ENCODE data around the gene BBX.

The BBX gene

DNA sequence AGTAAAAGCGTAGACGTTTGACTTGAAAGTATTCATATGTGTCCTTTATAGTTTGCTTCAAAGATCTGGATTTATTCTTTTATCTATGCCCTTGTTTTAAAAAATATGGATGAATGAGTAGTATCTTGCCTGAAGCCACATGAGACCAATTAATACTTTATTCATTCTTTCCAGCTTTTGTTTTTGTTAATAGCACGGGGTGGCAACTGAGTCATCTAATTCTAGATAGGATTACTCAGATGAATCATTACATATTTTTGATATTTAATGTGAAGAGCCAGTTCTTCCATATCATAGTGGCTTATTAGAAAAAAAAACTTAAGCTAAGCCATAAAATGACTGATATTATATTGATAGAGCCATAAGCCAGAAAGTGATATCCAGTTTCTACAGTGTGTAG lies 121.9 kb downstream of the BBX start:
- H3K4me1 ChIP-seq (ENCODE audit: control insufficient read depth, insufficient read depth, low read length) = peaks cover 4% of the 10 kb centered on the region
- no peaks in the 10 kb centered on the region for H3K27me3 ChIP-seq (ENCODE audit: control insufficient read depth, insufficient read depth, low read length)
- no peak overlapping the region for H3K27ac ChIP-seq (ENCODE audit: low read length)
- no peaks in the 10 kb centered on the region for H3K36me3 ChIP-seq (ENCODE audit: control insufficient read depth, insufficient read depth, low read length)
- WGBS (ENCODE audit: insufficient coverage, insufficient read length) = no CpG with 5 or more reads among the region's 3 CpGs
- H3K9me3 ChIP-seq (ENCODE audit: control insufficient read depth, insufficient read depth, low read length) = no peaks in the 10 kb centered on the region
- no peak for DNase-seq (ENCODE audit: low read depth, low spot score)
- no peak overlapping the region for H3K4me3 ChIP-seq (ENCODE audit: low read length)

DNA sequence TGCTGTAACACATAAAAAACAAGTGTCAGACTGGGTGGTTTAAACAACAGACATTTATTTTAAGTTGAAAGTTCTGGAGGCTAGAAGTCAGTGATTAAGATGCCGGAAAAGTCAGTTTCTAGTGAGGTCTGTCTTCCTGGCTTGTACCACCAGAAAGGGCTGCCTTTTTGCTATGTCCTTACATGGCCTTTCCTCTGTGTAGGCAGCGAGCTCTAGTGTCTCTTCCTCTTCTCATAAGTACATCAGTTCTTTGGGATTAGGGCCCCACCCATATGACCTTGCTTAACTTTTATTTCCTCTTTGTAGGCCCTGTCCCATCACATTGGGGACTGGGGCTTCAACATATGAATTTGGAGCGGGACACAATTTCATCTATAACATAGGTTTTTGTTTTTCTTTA lies 128.0 kb downstream of the BBX start:
- Histone ChIP-seq H3K27me3 (ENCODE audit: control insufficient read depth, insufficient read depth, low read length) (no peaks in the 10 kb centered on the region), H3K4me1 (ENCODE audit: control insufficient read depth, insufficient read depth, low read length) (no peaks in the 10 kb centered on the region), H3K36me3 (ENCODE audit: control insufficient read depth, insufficient read depth, low read length) (no peaks in the 10 kb centered on the region), H3K27ac (ENCODE audit: low read length) (no peak overlapping the region), H3K4me3 (ENCODE audit: low read length) (no peak overlapping the region), H3K9me3 (ENCODE audit: control insufficient read depth, insufficient read depth, low read length) (no peaks in the 10 kb centered on the region)
- DNase-seq (ENCODE audit: low read depth, low spot score) = no peak
- no CpG with 5 or more reads among the region's 3 CpGs for WGBS (ENCODE audit: insufficient coverage, insufficient read length)

DNA sequence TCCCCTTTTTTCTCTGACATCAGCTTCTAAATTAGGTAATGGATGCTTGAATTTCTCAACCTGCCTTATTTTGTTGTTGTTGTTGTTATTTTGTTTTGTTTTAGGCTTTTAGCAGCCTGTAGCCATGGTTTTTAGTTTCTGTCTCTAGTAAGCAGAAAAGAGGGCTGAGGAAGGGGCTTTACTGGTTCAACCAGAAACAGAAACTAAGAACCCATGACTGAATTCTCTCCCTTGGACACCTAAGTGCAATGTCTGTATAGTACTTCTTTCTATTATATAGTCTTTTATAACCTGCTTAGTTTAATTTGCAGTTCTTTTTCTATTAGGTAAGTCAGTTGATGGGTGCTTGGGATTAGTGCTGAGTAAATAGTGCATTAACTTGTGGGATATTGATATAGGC lies 129.0 kb downstream of the BBX start:
- Histone ChIP-seq H3K27me3 (ENCODE audit: control insufficient read depth, insufficient read depth, low read length) (no peaks in the 10 kb centered on the region), H3K36me3 (ENCODE audit: control insufficient read depth, insufficient read depth, low read length) (no peaks in the 10 kb centered on the region), H3K9me3 (ENCODE audit: control insufficient read depth, insufficient read depth, low read length) (no peaks in the 10 kb centered on the region), H3K4me3 (ENCODE audit: low read length) (no peak overlapping the region), H3K27ac (ENCODE audit: low read length) (no peak overlapping the region), H3K4me1 (ENCODE audit: control insufficient read depth, insufficient read depth, low read length) (no peaks in the 10 kb centered on the region)
- no peak for DNase-seq (ENCODE audit: low read depth, low spot score)

DNA sequence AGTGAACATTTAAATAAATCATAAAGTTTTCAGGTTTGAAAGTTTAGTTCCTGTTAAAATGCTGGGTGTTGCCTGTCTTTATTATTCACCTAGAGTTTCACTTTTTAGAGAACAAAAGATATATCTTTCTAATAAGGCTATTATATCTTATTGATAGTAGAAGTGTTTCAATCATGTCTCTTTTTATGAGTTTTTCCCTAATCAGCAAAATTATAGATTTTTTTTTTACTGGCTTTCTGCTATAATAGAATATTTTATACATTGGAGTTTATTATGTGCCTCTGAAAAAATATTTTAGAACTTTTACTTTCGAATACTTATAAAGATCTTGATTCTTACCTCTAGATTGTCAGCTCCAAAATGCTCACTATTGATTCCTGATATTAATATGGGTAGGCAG lies 131.5 kb downstream of the BBX start:
- Histone ChIP-seq H3K36me3 (ENCODE audit: control insufficient read depth, insufficient read depth, low read length) (no peaks in the 10 kb centered on the region), H3K9me3 (ENCODE audit: control insufficient read depth, insufficient read depth, low read length) (no peaks in the 10 kb centered on the region), H3K27me3 (ENCODE audit: control insufficient read depth, insufficient read depth, low read length) (no peaks in the 10 kb centered on the region), H3K4me1 (ENCODE audit: control insufficient read depth, insufficient read depth, low read length) (no peaks in the 10 kb centered on the region), H3K27ac (ENCODE audit: low read length) (no peak overlapping the region), H3K4me3 (ENCODE audit: low read length) (no peak overlapping the region)
- DNase-seq (ENCODE audit: low read depth, low spot score) = no peak
- no CpG with 5 or more reads among the region's 1 CpG for WGBS (ENCODE audit: insufficient coverage, insufficient read length)

DNA sequence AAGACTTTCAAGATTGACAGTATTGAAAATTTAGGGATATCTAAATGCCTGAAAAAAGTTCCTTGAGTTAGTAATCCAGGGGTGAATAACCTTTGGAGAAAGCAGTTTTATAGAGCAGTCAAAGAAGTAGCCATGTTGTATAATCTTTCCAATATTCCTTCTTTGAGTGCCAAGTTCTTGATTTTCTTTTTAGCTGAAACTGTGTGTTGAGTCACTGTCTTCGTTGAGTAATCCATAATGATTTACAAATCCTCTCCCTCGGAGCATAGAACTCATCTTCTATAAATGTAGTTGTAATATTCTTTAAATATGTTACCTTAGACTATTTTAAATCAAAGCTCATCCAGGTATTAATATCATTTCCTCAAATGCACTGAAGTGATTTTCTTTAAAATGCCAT lies 135.2 kb downstream of the BBX start:
- WGBS (ENCODE audit: insufficient coverage, insufficient read length) = no CpG with 5 or more reads among the region's 2 CpGs
- H3K36me3 ChIP-seq (ENCODE audit: control insufficient read depth, insufficient read depth, low read length) = no peaks in the 10 kb centered on the region
- no peaks in the 10 kb centered on the region for H3K9me3 ChIP-seq (ENCODE audit: control insufficient read depth, insufficient read depth, low read length)
- H3K4me3 ChIP-seq (ENCODE audit: low read length) = no peak overlapping the region
- no peaks in the 10 kb centered on the region for H3K27me3 ChIP-seq (ENCODE audit: control insufficient read depth, insufficient read depth, low read length)
- no peak for DNase-seq (ENCODE audit: low read depth, low spot score)
- H3K27ac ChIP-seq (ENCODE audit: low read length) = no peak overlapping the region
- H3K4me1 ChIP-seq (ENCODE audit: control insufficient read depth, insufficient read depth, low read length) = no peaks in the 10 kb centered on the region

DNA sequence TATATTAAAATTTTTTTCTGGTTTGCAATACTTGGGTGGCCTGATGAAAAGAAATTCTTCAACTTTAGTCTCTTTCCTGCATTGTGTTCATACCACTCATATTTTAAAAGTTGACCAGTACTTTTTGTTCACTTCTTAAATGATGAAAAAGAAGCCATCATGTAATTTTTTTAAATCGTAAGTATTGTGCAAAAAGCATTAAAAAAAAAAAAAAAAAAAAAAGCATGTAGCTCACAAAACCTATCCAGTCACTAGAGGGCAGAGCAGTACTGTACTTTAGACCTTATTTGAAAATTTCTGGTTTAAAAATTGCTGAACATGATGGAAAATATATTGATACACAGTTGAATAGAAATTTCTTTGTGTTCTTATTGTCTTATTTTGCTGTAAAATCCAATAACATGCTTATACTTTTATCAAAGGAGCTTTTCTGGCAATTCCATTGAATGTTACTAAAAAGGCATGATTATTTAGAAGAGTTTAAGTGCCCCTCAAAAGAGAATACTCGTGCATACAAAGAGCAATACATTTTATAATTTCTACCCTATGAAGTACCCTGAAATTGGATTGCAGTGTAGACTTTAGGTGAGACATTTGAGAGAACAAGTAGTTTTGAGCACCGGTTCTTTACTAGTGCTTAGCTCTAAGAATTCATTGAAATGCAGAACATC lies 137.7 kb downstream of the BBX start:
- Histone ChIP-seq H3K4me1 (ENCODE audit: control insufficient read depth, insufficient read depth, low read length) (no peaks in the 10 kb centered on the region), H3K27ac (ENCODE audit: low read length) (no peak overlapping the region)
- no peak for DNase-seq (ENCODE audit: low read depth, low spot score)

DNA sequence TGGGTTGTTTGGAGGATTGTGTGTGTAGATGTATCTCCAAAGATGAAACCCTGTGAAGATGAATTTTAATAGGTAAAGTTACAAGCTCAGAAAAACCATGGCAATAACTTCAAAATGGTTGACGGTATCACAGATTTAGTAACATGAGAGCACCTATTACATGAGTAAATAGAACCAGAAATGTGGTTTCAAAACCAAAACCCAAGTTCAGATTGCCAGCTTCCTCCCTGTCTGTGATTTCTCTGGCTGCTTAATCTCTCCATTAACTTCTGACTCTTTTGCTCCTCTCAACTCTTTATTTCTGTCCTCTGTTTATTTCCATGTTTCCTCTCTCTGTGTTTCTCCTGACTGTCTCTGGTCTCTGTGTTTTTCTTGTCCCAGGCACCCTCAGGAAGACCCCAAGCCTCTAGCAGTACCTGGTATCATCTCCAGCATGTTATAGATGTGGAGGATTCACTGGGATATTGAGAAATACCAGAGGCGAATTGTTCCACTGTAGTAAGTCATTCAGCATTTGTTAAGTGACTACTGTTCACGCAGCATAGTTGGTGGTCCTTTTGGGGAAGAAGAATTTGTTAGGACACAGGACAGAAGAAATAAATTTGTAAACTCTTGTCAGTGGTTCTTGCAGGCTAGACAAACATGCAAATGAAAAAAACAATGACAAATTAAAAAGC lies 138.8 kb downstream of the BBX start:
- no CpG with 5 or more reads among the region's 3 CpGs for WGBS (ENCODE audit: insufficient coverage, insufficient read length)
- no peaks in the 10 kb centered on the region for H3K4me1 ChIP-seq (ENCODE audit: control insufficient read depth, insufficient read depth, low read length)
- no peak for DNase-seq (ENCODE audit: low read depth, low spot score)
- H3K27me3 ChIP-seq (ENCODE audit: control insufficient read depth, insufficient read depth, low read length) = no peaks in the 10 kb centered on the region
- no peak overlapping the region for H3K27ac ChIP-seq (ENCODE audit: low read length)
- no peak overlapping the region for H3K4me3 ChIP-seq (ENCODE audit: low read length)
- H3K36me3 ChIP-seq (ENCODE audit: control insufficient read depth, insufficient read depth, low read length) = no peaks in the 10 kb centered on the region
- no peaks in the 10 kb centered on the region for H3K9me3 ChIP-seq (ENCODE audit: control insufficient read depth, insufficient read depth, low read length)

More for the DNA sequence above, 137.7 kb downstream of the BBX start:
- WGBS (ENCODE audit: insufficient coverage, insufficient read length) = no CpG with 5 or more reads among the region's 3 CpGs
- H3K36me3 ChIP-seq (ENCODE audit: control insufficient read depth, insufficient read depth, low read length) = no peaks in the 10 kb centered on the region
- no peaks in the 10 kb centered on the region for H3K9me3 ChIP-seq (ENCODE audit: control insufficient read depth, insufficient read depth, low read length)
- no peaks in the 10 kb centered on the region for H3K27me3 ChIP-seq (ENCODE audit: control insufficient read depth, insufficient read depth, low read length)
- no peak overlapping the region for H3K4me3 ChIP-seq (ENCODE audit: low read length)

DNA sequence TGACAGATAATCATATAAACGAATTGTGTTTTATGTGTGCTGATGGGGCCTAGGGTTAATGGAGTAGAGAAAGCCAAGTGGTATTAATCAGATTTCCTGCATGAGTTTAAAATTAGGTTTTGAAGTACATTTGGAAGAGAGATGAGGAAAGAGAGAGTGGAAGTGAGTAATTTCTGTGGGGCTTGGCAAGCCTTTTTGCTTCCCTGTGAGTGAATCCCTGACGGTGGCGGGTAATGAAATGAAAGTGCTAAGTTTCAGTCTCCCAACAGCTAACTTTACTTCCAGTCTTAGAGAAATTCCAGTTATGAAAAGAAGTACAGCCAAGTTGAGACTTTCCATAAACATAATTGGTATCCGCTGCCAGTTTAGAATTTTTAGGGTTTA lies 139.4 kb downstream of the BBX start:
- Histone ChIP-seq H3K36me3 (ENCODE audit: control insufficient read depth, insufficient read depth, low read length) (no peaks in the 10 kb centered on the region), H3K27ac (ENCODE audit: low read length) (no peak overlapping the region), H3K4me1 (ENCODE audit: control insufficient read depth, insufficient read depth, low read length) (no peaks in the 10 kb centered on the region), H3K4me3 (ENCODE audit: low read length) (no peak overlapping the region), H3K9me3 (ENCODE audit: control insufficient read depth, insufficient read depth, low read length) (no peaks in the 10 kb centered on the region), H3K27me3 (ENCODE audit: control insufficient read depth, insufficient read depth, low read length) (no peaks in the 10 kb centered on the region)
- WGBS (ENCODE audit: insufficient coverage, insufficient read length) = no CpG with 5 or more reads among the region's 4 CpGs
- no peak for DNase-seq (ENCODE audit: low read depth, low spot score)

DNA sequence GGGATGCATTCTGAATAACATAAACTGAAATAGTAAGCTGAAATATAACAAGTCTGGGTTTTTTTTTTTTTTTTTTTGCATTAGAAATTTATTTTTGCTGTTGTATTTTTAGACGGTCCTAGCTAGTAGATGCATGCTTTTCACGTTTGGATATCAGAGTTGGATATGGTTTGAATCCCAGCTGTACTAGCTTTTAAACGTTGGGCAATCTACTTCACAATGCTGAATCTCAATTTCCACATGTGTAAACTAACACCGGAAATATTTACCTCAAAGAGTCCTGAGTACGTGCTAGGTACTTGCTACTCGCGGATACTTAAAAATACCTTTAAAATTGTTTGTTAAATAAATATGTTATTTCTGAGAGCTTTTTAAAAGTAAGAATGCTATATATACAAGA lies 139.8 kb downstream of the BBX start:
- H3K27ac ChIP-seq (ENCODE audit: low read length) = no peak overlapping the region
- H3K9me3 ChIP-seq (ENCODE audit: control insufficient read depth, insufficient read depth, low read length) = no peaks in the 10 kb centered on the region
- no CpG with 5 or more reads among the region's 7 CpGs for WGBS (ENCODE audit: insufficient coverage, insufficient read length)
- no peak for DNase-seq (ENCODE audit: low read depth, low spot score)
- H3K4me3 ChIP-seq (ENCODE audit: low read length) = no peak overlapping the region
- H3K4me1 ChIP-seq (ENCODE audit: control insufficient read depth, insufficient read depth, low read length) = no peaks in the 10 kb centered on the region
- no peaks in the 10 kb centered on the region for H3K36me3 ChIP-seq (ENCODE audit: control insufficient read depth, insufficient read depth, low read length)
- no peaks in the 10 kb centered on the region for H3K27me3 ChIP-seq (ENCODE audit: control insufficient read depth, insufficient read depth, low read length)

DNA sequence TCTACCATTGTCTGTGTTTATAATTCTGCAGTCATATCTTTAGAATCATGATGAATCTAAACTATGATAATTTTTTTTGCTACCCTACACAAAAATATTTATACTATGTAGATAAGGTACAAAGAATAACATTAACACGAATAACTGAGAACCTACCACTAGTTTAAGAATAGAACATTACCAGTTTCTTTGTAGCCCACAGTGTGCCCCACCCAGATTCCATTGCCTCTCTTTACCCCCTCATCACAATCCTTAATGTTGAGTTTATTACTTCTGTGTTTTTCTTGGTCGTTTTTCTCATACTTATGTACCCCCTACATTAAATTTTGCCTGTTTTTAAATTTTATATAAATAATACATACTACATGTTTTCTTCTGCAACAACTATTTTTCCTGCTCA lies 140.5 kb downstream of the BBX start:
- whole genome bisulfite sequencing (ENCODE audit: insufficient coverage, insufficient read length) = no CpG with 5 or more reads among the region's 2 CpGs
- no peak overlapping the region for H3K27ac ChIP-seq (ENCODE audit: low read length)
- H3K27me3 ChIP-seq (ENCODE audit: control insufficient read depth, insufficient read depth, low read length) = no peaks in the 10 kb centered on the region
- no peak overlapping the region for H3K4me3 ChIP-seq (ENCODE audit: low read length)
- no peaks in the 10 kb centered on the region for H3K36me3 ChIP-seq (ENCODE audit: control insufficient read depth, insufficient read depth, low read length)
- no peak for DNase-seq (ENCODE audit: low read depth, low spot score)
- no peaks in the 10 kb centered on the region for H3K9me3 ChIP-seq (ENCODE audit: control insufficient read depth, insufficient read depth, low read length)
- H3K4me1 ChIP-seq (ENCODE audit: control insufficient read depth, insufficient read depth, low read length) = 0 out of 2 replicates have a peak, but pooled peaks cover 1% of the 10 kb centered on the region

DNA sequence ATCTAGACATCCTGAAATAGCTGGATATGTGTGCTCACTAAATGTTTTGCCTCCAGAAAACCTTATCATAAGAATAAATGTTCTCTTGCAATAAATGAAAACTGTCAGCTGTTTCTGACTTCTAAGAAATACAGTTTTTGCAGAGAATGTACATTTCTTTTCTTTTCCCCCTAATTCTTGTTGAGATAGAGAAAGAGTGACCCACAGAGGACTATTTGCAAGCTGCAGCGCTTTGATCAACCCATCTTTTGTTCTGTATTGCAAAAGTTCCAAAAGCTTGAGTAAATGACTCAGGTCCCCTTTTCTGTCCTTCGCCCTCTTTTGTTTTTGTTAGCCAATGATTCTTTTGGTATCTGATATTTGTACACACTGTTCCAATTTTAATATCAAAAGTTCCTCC lies 141.9 kb downstream of the BBX start:
- H3K4me3 ChIP-seq (ENCODE audit: low read length) = no peak overlapping the region
- no peak for DNase-seq (ENCODE audit: low read depth, low spot score)
- H3K4me1 ChIP-seq (ENCODE audit: control insufficient read depth, insufficient read depth, low read length) = 0 out of 2 replicates have a peak, but pooled peaks cover 1% of the 10 kb centered on the region
- H3K27me3 ChIP-seq (ENCODE audit: control insufficient read depth, insufficient read depth, low read length) = no peaks in the 10 kb centered on the region
- no CpG with 5 or more reads among the region's 2 CpGs for WGBS (ENCODE audit: insufficient coverage, insufficient read length)
- H3K27ac ChIP-seq (ENCODE audit: low read length) = no peak overlapping the region
- H3K9me3 ChIP-seq (ENCODE audit: control insufficient read depth, insufficient read depth, low read length) = no peaks in the 10 kb centered on the region
- no peaks in the 10 kb centered on the region for H3K36me3 ChIP-seq (ENCODE audit: control insufficient read depth, insufficient read depth, low read length)

Measured in iPS DF 6.9 (cell line).